ENCODE data around the gene DIRAS1. TPM values are rescaled to one million over a fixed set of nuclear protein-coding genes. Genes with fewer than 3 reads are reported as not detected.

The DIRAS1 gene
- total and polyA plus RNA-seq, 3 experiments from 2014 or later: 0.18 TPM; not detected in 2

DNA sequence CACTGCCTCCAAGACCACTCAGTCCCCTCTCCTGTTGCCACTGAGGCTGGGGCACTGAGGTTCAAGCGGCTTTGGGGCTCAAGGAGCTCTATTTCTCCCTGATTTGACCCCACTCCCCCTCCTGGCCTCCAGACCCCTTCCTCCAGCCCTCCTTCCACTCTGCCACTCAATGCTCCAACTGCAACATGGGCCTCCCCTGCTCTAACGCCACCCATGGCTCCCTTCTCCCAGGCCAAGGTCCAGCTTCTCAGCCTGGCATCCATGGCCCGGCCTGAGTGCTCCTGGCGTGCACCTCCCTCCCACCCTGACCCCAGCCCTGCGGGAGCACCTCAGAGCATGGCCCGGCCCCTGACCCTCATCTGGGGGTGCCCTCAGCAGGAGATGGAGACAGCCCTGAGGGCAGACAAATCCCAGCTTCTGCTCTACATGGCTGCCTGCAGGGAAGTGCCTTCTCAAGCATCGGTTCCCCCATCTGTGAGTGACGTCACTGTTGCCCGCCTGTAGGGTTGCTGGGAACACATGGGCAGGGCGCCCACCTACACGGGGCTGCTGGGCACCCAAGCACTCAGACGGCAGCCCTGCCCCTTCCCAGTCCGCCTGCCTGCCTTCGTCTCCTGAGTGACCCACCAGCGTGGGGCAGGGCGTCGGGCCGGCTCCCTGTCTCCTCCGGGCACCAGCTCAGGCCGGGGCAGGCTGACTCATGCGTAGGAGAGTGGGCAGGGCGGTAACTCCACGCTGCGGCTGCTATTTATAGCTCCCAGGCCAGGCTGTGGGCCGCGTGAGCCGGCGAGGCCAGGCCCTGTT is 1.6 kb upstream of the DIRAS1 start:
- no peak overlapping the region for H3K27ac ChIP-seq (ENCODE audit: low read depth, low read length)
- H3K9me3 Mint-ChIP-seq: no peaks in the 10 kb centered on the region
- ChIA-PET POLR2A (no interaction called here), CTCF (interaction anchor here (1.0 kb wide), 1 partner anchor 75 kb away, joined by 4 read pairs; no protein-coding TSS in a partner anchor)
- H3K4me1 Mint-ChIP-seq: peaks cover 0 to 8% (median 3%) of the 10 kb centered on the region in 3 donors
- peaks cover 21% of the 10 kb centered on the region for H3K27me3 ChIP-seq (ENCODE audit: insufficient read depth, low read length, poor library complexity, severe bottlenecking)
- no peaks in the 10 kb centered on the region for H3K4me1 ChIP-seq (ENCODE audit: insufficient read depth, low read length)
- H3K27me3 Mint-ChIP-seq: peaks cover 26 to 35% of the 10 kb centered on the region in 2 donors
- no peaks in the 10 kb centered on the region for H3K9me3 ChIP-seq (ENCODE audit: low read length)
- DNase-seq: no peak
- H3K36me3 ChIP-seq (ENCODE audit: insufficient read depth, low read length): no peaks in the 10 kb centered on the region
- H3K4me3 ChIP-seq (ENCODE audit: low read length): no peak overlapping the region
- H3K4me3 Mint-ChIP-seq: peak overlapping the region in 1 of 7 donors; percentile 55
- H3K27ac Mint-ChIP-seq: no peak overlapping the region
- no peaks in the 10 kb centered on the region for H3K36me3 Mint-ChIP-seq

DNA sequence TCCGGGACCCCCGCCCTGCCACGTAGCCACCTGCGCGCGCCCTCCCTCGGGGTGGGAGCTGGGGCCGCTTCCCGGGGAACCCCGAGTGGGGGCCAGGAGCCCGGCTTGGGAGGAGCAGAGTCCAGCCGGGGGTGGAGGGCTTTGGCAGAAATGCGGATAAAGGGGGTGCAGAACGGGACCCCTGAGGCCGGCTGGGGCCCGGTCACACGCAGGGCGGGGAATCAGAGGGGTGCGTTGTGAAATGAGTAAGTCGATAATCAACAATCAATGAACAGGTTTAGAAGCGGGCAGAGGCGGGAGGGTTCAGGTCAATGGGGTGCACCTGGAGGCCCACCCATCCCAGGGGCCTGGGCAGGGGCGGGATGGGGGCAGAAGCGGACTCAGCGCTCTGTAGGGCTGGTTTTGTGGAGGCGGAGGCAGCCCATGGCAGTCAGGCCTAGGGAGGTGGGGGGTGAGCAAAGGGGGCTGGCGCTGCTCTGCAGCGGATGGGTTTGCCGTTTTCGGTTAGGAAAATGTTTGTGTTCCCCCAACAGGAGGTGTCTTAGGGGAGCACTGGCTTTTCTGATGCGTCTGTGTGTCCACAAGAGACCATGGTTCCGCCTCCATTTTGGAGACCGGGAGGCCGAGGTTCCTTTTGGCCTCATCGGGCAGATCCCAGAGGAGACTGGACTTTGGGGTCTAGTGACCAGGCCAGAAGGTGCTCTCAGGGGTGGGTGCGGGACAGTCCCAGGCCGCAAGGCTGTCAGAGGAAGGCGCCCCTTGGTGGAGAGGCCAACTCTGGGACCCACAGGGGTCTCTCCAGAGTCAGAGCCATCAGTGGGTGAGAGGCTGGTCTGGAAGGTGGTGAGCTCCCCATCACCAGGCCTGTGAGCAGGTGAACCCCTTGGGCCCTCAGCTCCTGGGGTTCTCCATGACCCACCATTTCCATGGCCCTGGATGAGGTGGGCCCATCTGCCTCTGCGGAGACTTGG is 683 bp upstream of the DIRAS1 start:
- Histone ChIP-seq H3K9me3 (ENCODE audit: low read length) (no peaks in the 10 kb centered on the region), H3K36me3 (ENCODE audit: insufficient read depth, low read length) (no peaks in the 10 kb centered on the region), H3K27ac (ENCODE audit: low read depth, low read length) (no peak overlapping the region), H3K27me3 (ENCODE audit: insufficient read depth, low read length, poor library complexity, severe bottlenecking) (peaks cover 21% of the 10 kb centered on the region), H3K4me1 (ENCODE audit: insufficient read depth, low read length) (no peaks in the 10 kb centered on the region), H3K4me3 (ENCODE audit: low read length) (no peak overlapping the region)
- peak overlapping the region in 4 of 7 donors; percentile 32 to 39 (median 38) for H3K4me3 Mint-ChIP-seq
- no peaks in the 10 kb centered on the region for H3K9me3 Mint-ChIP-seq
- POLR2A ChIA-PET: no interaction called here
- H3K36me3 Mint-ChIP-seq: no peaks in the 10 kb centered on the region
- peaks cover 24 to 32% of the 10 kb centered on the region in 2 donors for H3K27me3 Mint-ChIP-seq
- CTCF ChIA-PET: no interaction called here
- H3K4me1 Mint-ChIP-seq: peaks cover 0 to 8% (median 3%) of the 10 kb centered on the region in 3 donors
- no peak for DNase-seq
- no peak overlapping the region for H3K27ac Mint-ChIP-seq

GRCh38 chr19:2719920-2720776 is 1.0 kb downstream of the DIRAS1 start:
- Mint-ChIP-seq H3K27me3 (peaks cover 27 to 36% of the 10 kb centered on the region in 2 donors), H3K9me3 (peaks cover 0 to 7% (median 2%) of the 10 kb centered on the region in 5 donors), H3K4me1 (peaks cover 0 to 8% (median 3%) of the 10 kb centered on the region in 3 donors), H3K4me3 (peak overlapping the region in 5 of 7 donors; percentile 33 to 83 (median 64)), H3K27ac (no peak overlapping the region), H3K36me3 (peaks cover 0 to 8% (median 0%) of the 10 kb centered on the region in 3 donors)
- ChIA-PET CTCF (no interaction called here), POLR2A (no interaction called here)
- peaks cover 21% of the 10 kb centered on the region for H3K27me3 ChIP-seq (ENCODE audit: insufficient read depth, low read length, poor library complexity, severe bottlenecking)
- H3K9me3 ChIP-seq (ENCODE audit: low read length): peaks cover 5% of the 10 kb centered on the region
- H3K4me3 ChIP-seq (ENCODE audit: low read length): no peak overlapping the region
- H3K4me1 ChIP-seq (ENCODE audit: insufficient read depth, low read length): no peaks in the 10 kb centered on the region
- DNase-seq: no peak
- H3K27ac ChIP-seq (ENCODE audit: low read depth, low read length): no peak overlapping the region
- H3K36me3 ChIP-seq (ENCODE audit: insufficient read depth, low read length): no peaks in the 10 kb centered on the region

DNA sequence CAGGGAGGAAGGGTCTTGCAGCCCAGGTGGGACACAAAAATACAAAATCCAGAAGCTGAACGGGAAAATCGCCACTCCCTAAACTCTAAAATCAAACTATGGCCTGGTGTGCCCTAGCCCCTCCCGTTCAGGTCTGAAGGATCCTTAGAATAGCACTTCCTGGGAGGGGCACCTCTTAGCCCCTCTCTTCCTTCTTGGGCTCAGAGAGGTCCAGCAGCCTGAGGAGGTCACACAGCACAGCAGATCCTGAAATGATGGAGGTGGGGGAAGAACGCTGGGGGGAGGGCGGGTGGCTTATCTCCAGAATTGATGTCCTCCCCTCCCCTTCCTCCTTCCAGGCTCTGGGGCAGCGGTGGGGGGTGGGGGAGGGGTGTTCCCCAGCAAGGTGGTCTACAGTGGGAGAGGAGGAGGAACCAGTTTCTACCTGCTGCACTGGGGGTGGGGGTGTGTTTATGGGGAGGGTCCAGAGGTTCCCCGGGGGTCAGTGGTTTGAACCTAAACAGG is 1.9 kb downstream of the DIRAS1 start:
- H3K27me3 Mint-ChIP-seq: peaks cover 25 to 35% of the 10 kb centered on the region in 2 donors
- CTCF ChIA-PET: no interaction called here
- no peak for DNase-seq
- H3K9me3 Mint-ChIP-seq: peaks cover 0 to 10% (median 2%) of the 10 kb centered on the region in 5 donors
- Histone ChIP-seq H3K9me3 (ENCODE audit: low read length) (peaks cover 6% of the 10 kb centered on the region), H3K4me3 (ENCODE audit: low read length) (no peak overlapping the region), H3K36me3 (ENCODE audit: insufficient read depth, low read length) (no peaks in the 10 kb centered on the region), H3K4me1 (ENCODE audit: insufficient read depth, low read length) (no peaks in the 10 kb centered on the region), H3K27ac (ENCODE audit: low read depth, low read length) (no peak overlapping the region), H3K27me3 (ENCODE audit: insufficient read depth, low read length, poor library complexity, severe bottlenecking) (peaks cover 20% of the 10 kb centered on the region)
- H3K4me1 Mint-ChIP-seq: peaks cover 0 to 8% (median 3%) of the 10 kb centered on the region in 3 donors
- peak overlapping the region in 1 of 7 donors; percentile 83 for H3K4me3 Mint-ChIP-seq
- POLR2A ChIA-PET: no interaction called here
- peaks cover 0 to 9% (median 0%) of the 10 kb centered on the region in 3 donors for H3K36me3 Mint-ChIP-seq
- H3K27ac Mint-ChIP-seq: no peak overlapping the region

- H3K27ac ChIP-seq (ENCODE audit: low read depth, low read length): no peak overlapping the region
- H3K9me3 ChIP-seq (ENCODE audit: low read length): peaks cover 6% of the 10 kb centered on the region
- H3K27me3 ChIP-seq (ENCODE audit: insufficient read depth, low read length, poor library complexity, severe bottlenecking): peaks cover 17% of the 10 kb centered on the region
- ChIA-PET CTCF (no interaction called here), POLR2A (no interaction called here)
- DNase-seq: no peak
- H3K4me1 ChIP-seq (ENCODE audit: insufficient read depth, low read length): no peaks in the 10 kb centered on the region
- peaks cover 19 to 31% of the 10 kb centered on the region in 2 donors for H3K27me3 Mint-ChIP-seq
- H3K36me3 ChIP-seq (ENCODE audit: insufficient read depth, low read length): no peaks in the 10 kb centered on the region
- peaks cover 0 to 10% (median 2%) of the 10 kb centered on the region in 5 donors for H3K9me3 Mint-ChIP-seq
- no peak overlapping the region for H3K27ac Mint-ChIP-seq
- no peak overlapping the region for H3K4me3 ChIP-seq (ENCODE audit: low read length)
- H3K4me3 Mint-ChIP-seq: peak overlapping the region in 1 of 7 donors; percentile 27
- H3K36me3 Mint-ChIP-seq: peaks cover 0 to 9% (median 0%) of the 10 kb centered on the region in 3 donors
- peaks cover 0 to 8% (median 3%) of the 10 kb centered on the region in 3 donors for H3K4me1 Mint-ChIP-seq
Observed at GRCh38 chr19:2717638-2718541, 3.3 kb downstream of the DIRAS1 start.

- H3K27me3 Mint-ChIP-seq: peaks cover 17 to 32% of the 10 kb centered on the region in 2 donors
- DNase-seq: no peak
- CTCF ChIA-PET: no interaction called here
- POLR2A ChIA-PET: no interaction called here
- H3K4me3 ChIP-seq (ENCODE audit: low read length): no peak overlapping the region
- no peak overlapping the region for H3K27ac Mint-ChIP-seq
- peaks cover 0 to 8% (median 3%) of the 10 kb centered on the region in 3 donors for H3K4me1 Mint-ChIP-seq
- no peak overlapping the region for H3K27ac ChIP-seq (ENCODE audit: low read depth, low read length)
- H3K27me3 ChIP-seq (ENCODE audit: insufficient read depth, low read length, poor library complexity, severe bottlenecking): peaks cover 11% of the 10 kb centered on the region
- peaks cover 6% of the 10 kb centered on the region for H3K9me3 ChIP-seq (ENCODE audit: low read length)
- H3K4me3 Mint-ChIP-seq: no peak overlapping the region
- H3K9me3 Mint-ChIP-seq: peaks cover 0 to 10% (median 2%) of the 10 kb centered on the region in 5 donors
- H3K36me3 ChIP-seq (ENCODE audit: insufficient read depth, low read length): no peaks in the 10 kb centered on the region
- H3K4me1 ChIP-seq (ENCODE audit: insufficient read depth, low read length): no peaks in the 10 kb centered on the region
- peaks cover 0 to 9% (median 0%) of the 10 kb centered on the region in 3 donors for H3K36me3 Mint-ChIP-seq
Observed at GRCh38 chr19:2716722-2717637, 4.2 kb downstream of the DIRAS1 start.
